ENCODE measurements around the gene KSR1. TPM values are rescaled to one million over a fixed set of nuclear protein-coding genes. Genes with fewer than 3 reads are reported as not detected.
"Not testable (repeated sequence)": the region's sequence is repeated elsewhere in the genome, so short reads cannot be mapped to it uniquely, and the experiment has no call there.

KSR1 gene
- total and polyA plus RNA-seq, 2 experiments from 2014 or later, result 7.8 to 53.2 TPM

GRCh38 chr17:27464431-27464830 is 8.2 kb downstream of the KSR1 start (continued):
- TF ChIP-seq ZNF114 (CRISPR knock-in tag; IDR thresholded peaks at IDR 0.05) (no peak), CREB1 (CRISPR knock-in tag; IDR thresholded peaks at IDR 0.05; ENCODE audit: low read depth) (no peak), POLR2AphosphoS5 (IDR thresholded peaks at IDR 0.05; ENCODE audit: low read depth) (no peak), ETS1 (IDR thresholded peaks at IDR 0.05) (no peak)
- TF ChIP-seq, protein P1, sequence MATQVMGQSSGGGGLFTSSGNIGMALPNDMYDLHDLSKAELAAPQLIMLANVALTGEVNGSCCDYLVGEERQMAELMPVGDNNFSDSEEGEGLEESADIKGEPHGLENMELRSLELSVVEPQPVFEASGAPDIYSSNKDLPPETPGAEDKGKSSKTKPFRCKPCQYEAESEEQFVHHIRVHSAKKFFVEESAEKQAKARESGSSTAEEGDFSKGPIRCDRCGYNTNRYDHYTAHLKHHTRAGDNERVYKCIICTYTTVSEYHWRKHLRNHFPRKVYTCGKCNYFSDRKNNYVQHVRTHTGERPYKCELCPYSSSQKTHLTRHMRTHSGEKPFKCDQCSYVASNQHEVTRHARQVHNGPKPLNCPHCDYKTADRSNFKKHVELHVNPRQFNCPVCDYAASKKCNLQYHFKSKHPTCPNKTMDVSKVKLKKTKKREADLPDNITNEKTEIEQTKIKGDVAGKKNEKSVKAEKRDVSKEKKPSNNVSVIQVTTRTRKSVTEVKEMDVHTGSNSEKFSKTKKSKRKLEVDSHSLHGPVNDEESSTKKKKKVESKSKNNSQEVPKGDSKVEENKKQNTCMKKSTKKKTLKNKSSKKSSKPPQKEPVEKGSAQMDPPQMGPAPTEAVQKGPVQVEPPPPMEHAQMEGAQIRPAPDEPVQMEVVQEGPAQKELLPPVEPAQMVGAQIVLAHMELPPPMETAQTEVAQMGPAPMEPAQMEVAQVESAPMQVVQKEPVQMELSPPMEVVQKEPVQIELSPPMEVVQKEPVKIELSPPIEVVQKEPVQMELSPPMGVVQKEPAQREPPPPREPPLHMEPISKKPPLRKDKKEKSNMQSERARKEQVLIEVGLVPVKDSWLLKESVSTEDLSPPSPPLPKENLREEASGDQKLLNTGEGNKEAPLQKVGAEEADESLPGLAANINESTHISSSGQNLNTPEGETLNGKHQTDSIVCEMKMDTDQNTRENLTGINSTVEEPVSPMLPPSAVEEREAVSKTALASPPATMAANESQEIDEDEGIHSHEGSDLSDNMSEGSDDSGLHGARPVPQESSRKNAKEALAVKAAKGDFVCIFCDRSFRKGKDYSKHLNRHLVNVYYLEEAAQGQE (IDR thresholded peaks at IDR 0.05; ENCODE audit: unreplicated experiment), result no peak

DNA sequence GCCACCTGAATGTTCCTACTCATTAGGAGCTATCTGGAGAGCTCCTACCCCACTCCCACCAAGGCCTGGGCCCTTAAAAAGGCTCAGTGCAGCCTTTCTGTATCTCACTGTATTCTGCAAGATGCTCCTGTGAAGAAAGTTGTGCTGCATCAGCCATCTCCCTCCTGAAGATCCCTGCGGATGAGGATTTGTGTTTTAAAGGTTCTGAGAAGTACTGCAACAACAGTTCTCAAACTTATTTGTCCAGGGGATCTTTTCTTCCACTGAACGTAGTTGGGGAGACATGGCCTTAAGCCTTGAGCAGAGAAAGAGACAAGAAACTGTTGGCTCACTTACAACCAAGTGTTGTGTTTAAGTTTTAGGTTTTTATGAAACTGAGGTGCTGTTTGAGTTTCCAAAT is 9.6 kb downstream of the KSR1 start:
- H4K20me1 ChIP-seq (replicated peaks; ENCODE audit: insufficient read depth); ATAC-seq; H3K36me3 ChIP-seq (ENCODE audit: insufficient read depth); H3K9me3 Mint-ChIP-seq; H3K4me3 ChIP-seq; H3K36me3 Mint-ChIP-seq (ENCODE audit: low read depth); H3F3A ChIP-seq (replicated peaks; ENCODE audit: low read depth); H2AFZ ChIP-seq; H3K9me2 ChIP-seq (ENCODE audit: insufficient read depth); DNase-seq (ENCODE audit: low spot score); H3K4me3 Mint-ChIP-seq; H3K27me3 ChIP-seq (ENCODE audit: insufficient read depth); H3K27me3 Mint-ChIP-seq (ENCODE audit: insufficient read depth, low read depth, poor library complexity): not testable (repeated sequence)
- Histone ChIP-seq H3K4me2 (peak overlapping the region; percentile 64), H3K79me2 (replicated peaks; ENCODE audit: insufficient read depth) (peaks cover 99% of the 10 kb centered on the region), H3K27ac (ENCODE audit: low read depth) (peak overlapping the region; percentile 87), H3K4me1 (ENCODE audit: insufficient read depth) (peaks cover 63% of the 10 kb centered on the region)
- Mint-ChIP-seq H3K4me1 (peaks cover 71% of the 10 kb centered on the region), H3K27ac (peak overlapping the region; percentile 93)

DNA sequence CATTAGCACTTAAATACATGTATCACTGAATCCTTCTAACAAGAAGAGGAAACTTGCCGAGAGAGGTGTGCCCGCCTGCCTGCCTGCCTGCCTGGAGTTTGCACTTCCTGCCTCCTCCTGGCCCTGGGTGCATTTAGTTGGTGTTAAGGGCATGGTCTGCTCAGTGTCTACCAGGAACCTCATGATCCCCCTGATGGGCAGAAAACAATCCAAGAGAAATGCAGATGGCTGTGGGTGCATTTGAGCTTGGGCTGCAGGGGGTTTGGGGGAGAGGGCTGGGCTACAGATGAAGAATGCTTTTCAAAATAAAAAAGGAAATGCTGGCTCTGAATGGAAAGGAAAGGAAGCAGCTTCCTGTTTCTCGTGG is 10.1 kb downstream of the KSR1 start:
- H3F3A ChIP-seq (replicated peaks; ENCODE audit: low read depth), result peaks cover 6% of the 10 kb centered on the region; the same call in 1 of the 2 replicates
- H3K4me2 ChIP-seq, result peak overlapping the region; percentile 64
- H3K36me3 Mint-ChIP-seq (ENCODE audit: low read depth), result no peaks in the 10 kb centered on the region; the same call in 2 of the 3 replicates
- H3K4me1 Mint-ChIP-seq, result peaks cover 76% of the 10 kb centered on the region
- peak overlapping the region; percentile 87 for H3K27ac ChIP-seq (ENCODE audit: low read depth)
- H2AFZ ChIP-seq, result no peak overlapping the region
- TF ChIP-seq EZH2 (IDR thresholded peaks at IDR 0.05; ENCODE audit: low read depth, unreplicated experiment) (no peak), NANOG (IDR thresholded peaks at IDR 0.05; ENCODE audit: borderline replicate concordance) (no peak)
- peak overlapping the region; percentile 93 for H3K27ac Mint-ChIP-seq
- no peaks in the 10 kb centered on the region for H3K36me3 ChIP-seq (ENCODE audit: insufficient read depth)
- no peaks in the 10 kb centered on the region; the same call in 2 of the 3 replicates for H3K9me3 Mint-ChIP-seq
- H3K27me3 ChIP-seq (ENCODE audit: insufficient read depth), result no peaks in the 10 kb centered on the region
- peaks cover 1% of the 10 kb centered on the region for H4K20me1 ChIP-seq (replicated peaks; ENCODE audit: insufficient read depth)
- H3K4me3 Mint-ChIP-seq, result peak overlapping the region; percentile 37; the same call in 1 of the 3 replicates
- H3K27me3 Mint-ChIP-seq (ENCODE audit: insufficient read depth, low read depth, poor library complexity), result peaks cover 7% of the 10 kb centered on the region
- H3K9me2 ChIP-seq (ENCODE audit: insufficient read depth), result no peaks in the 10 kb centered on the region
- peaks cover 99% of the 10 kb centered on the region for H3K79me2 ChIP-seq (replicated peaks; ENCODE audit: insufficient read depth)
- DNase-seq (ENCODE audit: low spot score), result peak; percentile 52
- H3K4me1 ChIP-seq (ENCODE audit: insufficient read depth), result peaks cover 63% of the 10 kb centered on the region
- ATAC-seq, result peak; percentile 53
- H3K4me3 ChIP-seq, result peak overlapping the region; percentile 31
